Measurements from ENCODE around the gene TMEM203.

TMEM203 gene

GRCh38 chr9:137229903-137230704 is 24.7 kb upstream of the TMEM203 start:
- Histone ChIP-seq H3F3A (ENCODE audit: insufficient read depth, low read length) (no peaks in the 10 kb centered on the region), H3K79me2 (ENCODE audit: low read length) (no peaks in the 10 kb centered on the region), H3K4me1 (ENCODE audit: low read length) (no peaks in the 10 kb centered on the region), H2AFZ (ENCODE audit: low read length) (no peak overlapping the region), H3K4me3 (ENCODE audit: low read length) (no peak overlapping the region), H3K4me2 (ENCODE audit: low read depth, low read length) (no peak overlapping the region), H3K27me3 (replicated peaks; ENCODE audit: insufficient read depth, low read length) (peaks cover 67% of the 10 kb centered on the region), H3K27ac (ENCODE audit: low read length) (no peak overlapping the region), H4K20me1 (ENCODE audit: insufficient read depth, low read length) (no peaks in the 10 kb centered on the region), H3K9me2 (replicated peaks; ENCODE audit: insufficient read depth, low read length) (no peaks in the 10 kb centered on the region), H3K9ac (ENCODE audit: low read length) (no peak overlapping the region), H3K9me3 (replicated peaks; ENCODE audit: insufficient read depth, low read length) (no peaks in the 10 kb centered on the region), H3K36me3 (replicated peaks; ENCODE audit: insufficient read depth, low read length) (no peaks in the 10 kb centered on the region)
- no peak for DNase-seq
- no peak for TF ChIP-seq EZH2phosphoT487 (IDR thresholded peaks at IDR 0.05; ENCODE audit: low read length)
- TF ChIP-seq EZH2 (optimal IDR thresholded peaks at IDR 0.05; ENCODE audit: low read depth, low read length), result no peak

GRCh38 chr9:137228968-137229896 is 23.8 kb upstream of the TMEM203 start:
- no peak overlapping the region for H3K4me2 ChIP-seq (ENCODE audit: low read depth, low read length)
- no peak for DNase-seq
- no peaks in the 10 kb centered on the region for H3K9me2 ChIP-seq (replicated peaks; ENCODE audit: insufficient read depth, low read length)
- H3K27ac ChIP-seq (ENCODE audit: low read length), result no peak overlapping the region
- no peaks in the 10 kb centered on the region for H3K79me2 ChIP-seq (ENCODE audit: low read length)
- no peak overlapping the region for H3K9ac ChIP-seq (ENCODE audit: low read length)
- peaks cover 58% of the 10 kb centered on the region for H3K27me3 ChIP-seq (replicated peaks; ENCODE audit: insufficient read depth, low read length)
- no peaks in the 10 kb centered on the region for H3K36me3 ChIP-seq (replicated peaks; ENCODE audit: insufficient read depth, low read length)
- H3F3A ChIP-seq (ENCODE audit: insufficient read depth, low read length), result no peaks in the 10 kb centered on the region
- H3K9me3 ChIP-seq (replicated peaks; ENCODE audit: insufficient read depth, low read length), result no peaks in the 10 kb centered on the region
- no peaks in the 10 kb centered on the region for H4K20me1 ChIP-seq (ENCODE audit: insufficient read depth, low read length)
- H3K4me1 ChIP-seq (ENCODE audit: low read length), result peaks cover 5% of the 10 kb centered on the region; the same call in 1 of the 2 replicates
- no peak overlapping the region for H3K4me3 ChIP-seq (ENCODE audit: low read length)
- TF ChIP-seq EZH2 (optimal IDR thresholded peaks at IDR 0.05; ENCODE audit: low read depth, low read length), result no peak
- no peak for TF ChIP-seq EZH2phosphoT487 (IDR thresholded peaks at IDR 0.05; ENCODE audit: low read length)
- no peak for TF ChIP-seq CTCF (IDR thresholded peaks at IDR 0.05; ENCODE audit: low read length)
- no peak overlapping the region for H2AFZ ChIP-seq (ENCODE audit: low read length)

GRCh38 chr9:137228506-137228967 is 23.1 kb upstream of the TMEM203 start:
- Histone ChIP-seq H4K20me1 (ENCODE audit: insufficient read depth, low read length) (no peaks in the 10 kb centered on the region), H3K9me3 (replicated peaks; ENCODE audit: insufficient read depth, low read length) (no peaks in the 10 kb centered on the region), H3F3A (ENCODE audit: insufficient read depth, low read length) (no peaks in the 10 kb centered on the region), H3K36me3 (replicated peaks; ENCODE audit: insufficient read depth, low read length) (no peaks in the 10 kb centered on the region), H3K79me2 (ENCODE audit: low read length) (no peaks in the 10 kb centered on the region), H3K4me1 (ENCODE audit: low read length) (peaks cover 9% of the 10 kb centered on the region; the same call in 1 of the 2 replicates), H2AFZ (ENCODE audit: low read length) (no peak overlapping the region), H3K9me2 (replicated peaks; ENCODE audit: insufficient read depth, low read length) (no peaks in the 10 kb centered on the region), H3K27me3 (replicated peaks; ENCODE audit: insufficient read depth, low read length) (peaks cover 55% of the 10 kb centered on the region), H3K9ac (ENCODE audit: low read length) (no peak overlapping the region), H3K27ac (ENCODE audit: low read length) (no peak overlapping the region), H3K4me2 (ENCODE audit: low read depth, low read length) (no peak overlapping the region), H3K4me3 (ENCODE audit: low read length) (no peak overlapping the region)
- no peak for TF ChIP-seq EZH2phosphoT487 (IDR thresholded peaks at IDR 0.05; ENCODE audit: low read length)
- TF ChIP-seq EZH2 (optimal IDR thresholded peaks at IDR 0.05; ENCODE audit: low read depth, low read length), result no peak
- no peak for TF ChIP-seq CTCF (IDR thresholded peaks at IDR 0.05; ENCODE audit: low read length)
- DNase-seq, result no peak
